IPS DF 4.7 (cell line): Measurements from ENCODE around the gene HTR2A.

Source experiments
- DNase-seq: peaks from one replicate; pipeline ENCODE4 v3.0.0-alpha.2; 2013; ENCODE audit warnings: low spot score; ENCODE audit errors: extremely low read depth

Gene HTR2A

GRCh38 chr13:46871557-46871956 is 25.3 kb downstream of the HTR2A start:
- DNase-seq = no peak

GRCh38 chr13:46868091-46868490 is 28.8 kb downstream of the HTR2A start:
- no peak for DNase-seq

GRCh38 chr13:46866150-46866549 is 30.7 kb downstream of the HTR2A start:
- DNase-seq = no peak

GRCh38 chr13:46864941-46865340 is 31.9 kb downstream of the HTR2A start:
- DNase-seq = no peak

GRCh38 chr13:46861959-46862358 is 34.9 kb downstream of the HTR2A start:
- DNase-seq = no peak

- no peak for DNase-seq
These were observed 36.1 kb downstream of the HTR2A start for GRCh38 chr13:46860722-46861121.

- DNase-seq = no peak
These were observed 38.1 kb downstream of the HTR2A start for GRCh38 chr13:46858776-46859175.

GRCh38 chr13:46858163-46858562 is 38.7 kb downstream of the HTR2A start:
- DNase-seq = no peak

GRCh38 chr13:46855664-46856063 is 41.2 kb downstream of the HTR2A start:
- no peak for DNase-seq

GRCh38 chr13:46855166-46855565 is 41.7 kb downstream of the HTR2A start:
- no peak for DNase-seq

- DNase-seq = no peak
These were observed 44.7 kb downstream of the HTR2A start for GRCh38 chr13:46852168-46852567.

- no peak for DNase-seq
These were observed 46.6 kb downstream of the HTR2A start for GRCh38 chr13:46850214-46850613.

- DNase-seq = no peak
These were observed 50.1 kb downstream of the HTR2A start for GRCh38 chr13:46846726-46847125.

GRCh38 chr13:46845146-46845545 is 51.7 kb downstream of the HTR2A start:
- DNase-seq = no peak

- no peak for DNase-seq
These were observed 52.4 kb downstream of the HTR2A start for GRCh38 chr13:46844431-46844830.

GRCh38 chr13:46839399-46839798 is 57.5 kb downstream of the HTR2A start:
- no peak for DNase-seq

- no peak for DNase-seq
These were observed 62.2 kb downstream of the HTR2A start for GRCh38 chr13:46834657-46835056.

GRCh38 chr13:46831588-46832194 is 65.2 kb downstream of the HTR2A start:
- DNase-seq = peak; percentile 7

- DNase-seq = no peak
These were observed 66.3 kb downstream of the HTR2A start for GRCh38 chr13:46830405-46831005.

- no peak for DNase-seq
These were observed 74.3 kb downstream of the HTR2A start for GRCh38 chr13:46822551-46822950.

GRCh38 chr13:46817838-46818476 is 78.9 kb downstream of the HTR2A start:
- DNase-seq = no peak

GRCh38 chr13:46817095-46817494 is 79.8 kb downstream of the HTR2A start:
- no peak for DNase-seq

- no peak for DNase-seq
These were observed 80.5 kb downstream of the HTR2A start for GRCh38 chr13:46816371-46816770.
